HepG2 (cell line): Measurements from ENCODE around the gene TMEM250. TPM values are rescaled to one million over a fixed set of nuclear protein-coding genes. Genes with fewer than 3 reads are reported as not detected.

Experiments used
- CCDC6 ChIP-seq: sonication (generic); formaldehyde crosslinking; IDR thresholded peaks from 2 replicates; pipeline ENCODE4 v1.8.1; 2022; ENCODE audit warnings: mild to moderate bottlenecking, missing genetic modification reagents, moderate library complexity
- DBP ChIP-seq: sonication (generic); formaldehyde crosslinking; IDR thresholded peaks from 2 replicates; pipeline ENCODE4 v1.4.0; 2020; ENCODE audit warnings: missing genetic modification reagents; ENCODE audit errors: not compliant biosample characterization
- DMTF1 ChIP-seq: sonication (generic); formaldehyde crosslinking; IDR thresholded peaks from 2 replicates; pipeline ENCODE4 v1.4.0; 2020; ENCODE audit warnings: mild to moderate bottlenecking, missing genetic modification reagents
- DR1 ChIP-seq: sonication (generic); formaldehyde crosslinking; IDR thresholded peaks from 2 replicates; pipeline ENCODE4 v1.8.0; 2021; ENCODE audit warnings: mild to moderate bottlenecking, missing genetic modification reagents, inconsistent platforms
- ERF ChIP-seq: IDR thresholded peaks from 2 replicates; pipeline ENCODE4 v1.6.1; 2018; ENCODE audit warnings: missing biosample characterization, missing genetic modification reagents
- NFIC ChIP-seq: IDR thresholded peaks from 2 replicates; pipeline ENCODE4 v1.6.1; 2012; ENCODE audit warnings: mild to moderate bottlenecking, low read length, inconsistent platforms
- PRPF4 ChIP-seq: fragments of 200-400 bp; formaldehyde crosslinking; IDR thresholded peaks from 2 replicates; pipeline ENCODE4 v1.6.1; 2016; ENCODE audit warnings: low read length, low read depth; ENCODE audit not compliant: poor library complexity, severe bottlenecking
- RELA ChIP-seq: sonication (generic); formaldehyde crosslinking; IDR thresholded peaks from 2 replicates; pipeline ENCODE4 v1.4.0; 2020; ENCODE audit warnings: missing genetic modification reagents
- SATB2 ChIP-seq: sonication (generic); formaldehyde crosslinking; IDR thresholded peaks from 2 replicates; pipeline ENCODE4 v1.5.0; 2020; ENCODE audit warnings: missing genetic modification reagents
- TGIF2 ChIP-seq: IDR thresholded peaks from 2 replicates; pipeline ENCODE4 v1.6.1; 2016; ENCODE audit warnings: control low read depth, missing compliant biosample characterization
- ZKSCAN5 ChIP-seq: sonication (generic); formaldehyde crosslinking; IDR thresholded peaks from 2 replicates; pipeline ENCODE4 v1.5.1; 2020; ENCODE audit warnings: mild to moderate bottlenecking, missing genetic modification reagents
- ZNF782 ChIP-seq: sonication (generic); formaldehyde crosslinking; IDR thresholded peaks from 2 replicates; pipeline ENCODE4 v1.4.0; 2020; ENCODE audit warnings: missing genetic modification reagents, mild to moderate bottlenecking, borderline replicate concordance
- polyA plus RNA-seq, 8 experiments: library from polyadenylated mRNA; depleted of rRNA in 3 of 8; stranded (reverse) in 7 of 8; unstranded in 1 of 8; fragments of >200 nt; fragmentation: Illumina TruSeq in 4 of 8; extraction: Trizol in 4 of 8; gene quantifications; 2 replicates each; pipeline versions ENCODE4 v1.2.1 to v1.2.3, GENCODE V29; 2011 to 2016; ENCODE audit warnings: low read depth in 4 of 8, missing spikeins in 1 of 8, mixed read lengths in 1 of 8; ENCODE audit not compliant: insufficient read depth in 1 of 8
- total RNA-seq, 5 experiments: library from RNA; depleted of rRNA; stranded (reverse); fragments of >200 nt; fragmentation: Illumina TruSeq; extraction: Trizol; gene quantifications; 2 replicates each; pipeline ENCODE4 v1.2.3, GENCODE V29; 2016; ENCODE audit warnings: low read depth in 1 of 5
- TF ChIP-seq, protein P1 (sequence below): sonication (generic); formaldehyde crosslinking; IDR thresholded peaks from 2 replicates; pipeline ENCODE4 v1.5.0; 2020; ENCODE audit warnings: mild to moderate bottlenecking, missing genetic modification reagents, borderline replicate concordance

The TMEM250 gene
- total and polyA plus RNA-seq, 2 of the 13 experiments (the other 11 are each of a cell fraction or from before 2014, with no cell fraction given) = 5.5 to 13.9 TPM

- TF ChIP-seq RELA (CRISPR knock-in tag) (no peak), NFIC (no peak), SATB2 (no peak), PRPF4 (no peak), DR1 (CRISPR knock-in tag) (no peak), DMTF1 (CRISPR knock-in tag) (no peak), TGIF2 (CRISPR knock-in tag) (no peak), ZKSCAN5 (no peak), ERF (CRISPR knock-in tag) (no peak), CCDC6 (no peak), ZNF782 (CRISPR knock-in tag) (no peak), DBP (no peak)
- TF ChIP-seq, protein P1, sequence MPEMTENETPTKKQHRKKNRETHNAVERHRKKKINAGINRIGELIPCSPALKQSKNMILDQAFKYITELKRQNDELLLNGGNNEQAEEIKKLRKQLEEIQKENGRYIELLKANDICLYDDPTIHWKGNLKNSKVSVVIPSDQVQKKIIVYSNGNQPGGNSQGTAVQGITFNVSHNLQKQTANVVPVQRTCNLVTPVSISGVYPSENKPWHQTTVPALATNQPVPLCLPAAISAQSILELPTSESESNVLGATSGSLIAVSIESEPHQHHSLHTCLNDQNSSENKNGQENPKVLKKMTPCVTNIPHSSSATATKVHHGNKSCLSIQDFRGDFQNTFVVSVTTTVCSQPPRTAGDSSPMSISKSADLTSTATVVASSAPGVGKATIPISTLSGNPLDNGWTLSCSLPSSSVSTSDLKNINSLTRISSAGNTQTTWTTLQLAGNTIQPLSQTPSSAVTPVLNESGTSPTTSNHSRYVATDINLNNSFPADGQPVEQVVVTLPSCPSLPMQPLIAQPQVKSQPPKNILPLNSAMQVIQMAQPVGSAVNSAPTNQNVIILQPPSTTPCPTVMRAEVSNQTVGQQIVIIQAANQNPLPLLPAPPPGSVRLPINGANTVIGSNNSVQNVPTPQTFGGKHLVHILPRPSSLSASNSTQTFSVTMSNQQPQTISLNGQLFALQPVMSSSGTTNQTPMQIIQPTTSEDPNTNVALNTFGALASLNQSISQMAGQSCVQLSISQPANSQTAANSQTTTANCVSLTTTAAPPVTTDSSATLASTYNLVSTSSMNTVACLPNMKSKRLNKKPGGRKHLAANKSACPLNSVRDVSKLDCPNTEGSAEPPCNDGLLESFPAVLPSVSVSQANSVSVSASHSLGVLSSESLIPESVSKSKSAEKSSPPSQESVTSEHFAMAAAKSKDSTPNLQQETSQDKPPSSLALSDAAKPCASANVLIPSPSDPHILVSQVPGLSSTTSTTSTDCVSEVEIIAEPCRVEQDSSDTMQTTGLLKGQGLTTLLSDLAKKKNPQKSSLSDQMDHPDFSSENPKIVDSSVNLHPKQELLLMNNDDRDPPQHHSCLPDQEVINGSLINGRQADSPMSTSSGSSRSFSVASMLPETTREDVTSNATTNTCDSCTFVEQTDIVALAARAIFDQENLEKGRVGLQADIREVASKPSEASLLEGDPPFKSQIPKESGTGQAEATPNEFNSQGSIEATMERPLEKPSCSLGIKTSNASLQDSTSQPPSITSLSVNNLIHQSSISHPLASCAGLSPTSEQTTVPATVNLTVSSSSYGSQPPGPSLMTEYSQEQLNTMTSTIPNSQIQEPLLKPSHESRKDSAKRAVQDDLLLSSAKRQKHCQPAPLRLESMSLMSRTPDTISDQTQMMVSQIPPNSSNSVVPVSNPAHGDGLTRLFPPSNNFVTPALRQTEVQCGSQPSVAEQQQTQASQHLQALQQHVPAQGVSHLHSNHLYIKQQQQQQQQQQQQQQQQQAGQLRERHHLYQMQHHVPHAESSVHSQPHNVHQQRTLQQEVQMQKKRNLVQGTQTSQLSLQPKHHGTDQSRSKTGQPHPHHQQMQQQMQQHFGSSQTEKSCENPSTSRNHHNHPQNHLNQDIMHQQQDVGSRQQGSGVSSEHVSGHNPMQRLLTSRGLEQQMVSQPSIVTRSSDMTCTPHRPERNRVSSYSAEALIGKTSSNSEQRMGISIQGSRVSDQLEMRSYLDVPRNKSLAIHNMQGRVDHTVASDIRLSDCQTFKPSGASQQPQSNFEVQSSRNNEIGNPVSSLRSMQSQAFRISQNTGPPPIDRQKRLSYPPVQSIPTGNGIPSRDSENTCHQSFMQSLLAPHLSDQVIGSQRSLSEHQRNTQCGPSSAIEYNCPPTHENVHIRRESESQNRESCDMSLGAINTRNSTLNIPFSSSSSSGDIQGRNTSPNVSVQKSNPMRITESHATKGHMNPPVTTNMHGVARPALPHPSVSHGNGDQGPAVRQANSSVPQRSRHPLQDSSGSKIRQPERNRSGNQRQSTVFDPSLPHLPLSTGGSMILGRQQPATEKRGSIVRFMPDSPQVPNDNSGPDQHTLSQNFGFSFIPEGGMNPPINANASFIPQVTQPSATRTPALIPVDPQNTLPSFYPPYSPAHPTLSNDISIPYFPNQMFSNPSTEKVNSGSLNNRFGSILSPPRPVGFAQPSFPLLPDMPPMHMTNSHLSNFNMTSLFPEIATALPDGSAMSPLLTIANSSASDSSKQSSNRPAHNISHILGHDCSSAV (CRISPR knock-in tag) = no peak
These were observed 36.7 kb downstream of the TMEM250 start (continued) for GRCh38 chr9:136081826-136082495.
